LNCaP clone FGC (cell line): Measurements from ENCODE around the gene PRKD2.

ENCODE experiments used
- DNase-seq: peaks from one replicate; pipeline ENCODE4 v3.0.0-alpha.2; 2011; ENCODE audit warnings: low read depth
- H3K4me3 ChIP-seq: 2 replicates; pipeline ENCODE4 v1.5.1; 2011; ENCODE audit warnings: mild to moderate bottlenecking, low read depth, low read length, control low read depth
- TF ChIP-seq, protein P1 (sequence below): IDR thresholded peaks from 2 replicates; pipeline ENCODE4 v1.5.1; 2012; ENCODE audit warnings: mild to moderate bottlenecking; ENCODE audit not compliant: control insufficient read depth, insufficient read depth; ENCODE audit errors: extremely low read depth

Gene PRKD2

DNA sequence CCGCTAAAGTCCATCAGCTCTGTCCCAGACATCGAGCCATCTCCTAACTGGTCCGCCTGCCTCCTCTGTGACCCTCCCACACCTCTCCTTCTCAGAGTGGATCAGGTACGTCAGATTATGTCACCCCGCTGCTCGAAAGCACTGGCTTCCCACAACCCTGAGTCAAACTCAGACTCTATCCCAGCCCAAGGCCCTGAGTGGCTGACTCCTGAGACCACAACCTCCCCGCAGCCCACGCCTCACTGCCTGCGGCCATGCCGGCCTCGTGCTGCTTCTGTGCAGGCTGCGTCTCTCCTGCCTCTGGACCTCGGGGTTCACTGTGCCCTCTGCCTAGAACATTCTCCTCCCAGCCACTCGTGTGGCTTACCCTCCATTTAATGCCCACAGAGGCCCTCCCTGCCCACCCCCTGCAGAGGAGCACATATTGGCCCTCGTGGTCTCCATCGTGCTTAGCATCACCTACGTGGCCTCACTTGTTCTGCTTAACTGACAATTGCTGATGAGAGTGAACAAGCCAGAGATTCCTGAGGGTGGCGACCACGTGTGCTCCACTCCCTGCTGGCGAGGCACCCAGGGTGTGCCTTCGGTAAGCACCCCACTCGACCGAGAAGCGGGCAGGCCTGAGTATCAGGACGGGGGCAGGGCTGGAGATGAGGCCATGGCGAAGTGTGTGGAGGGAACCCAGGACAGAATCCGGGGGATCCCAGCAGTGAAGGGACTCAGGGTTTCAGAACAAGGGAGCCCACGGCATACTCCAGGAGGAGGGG is 15.4 kb upstream of the PRKD2 start:
- H3K4me3 ChIP-seq = no peak overlapping the region
- DNase-seq = no peak
- TF ChIP-seq, protein P1, sequence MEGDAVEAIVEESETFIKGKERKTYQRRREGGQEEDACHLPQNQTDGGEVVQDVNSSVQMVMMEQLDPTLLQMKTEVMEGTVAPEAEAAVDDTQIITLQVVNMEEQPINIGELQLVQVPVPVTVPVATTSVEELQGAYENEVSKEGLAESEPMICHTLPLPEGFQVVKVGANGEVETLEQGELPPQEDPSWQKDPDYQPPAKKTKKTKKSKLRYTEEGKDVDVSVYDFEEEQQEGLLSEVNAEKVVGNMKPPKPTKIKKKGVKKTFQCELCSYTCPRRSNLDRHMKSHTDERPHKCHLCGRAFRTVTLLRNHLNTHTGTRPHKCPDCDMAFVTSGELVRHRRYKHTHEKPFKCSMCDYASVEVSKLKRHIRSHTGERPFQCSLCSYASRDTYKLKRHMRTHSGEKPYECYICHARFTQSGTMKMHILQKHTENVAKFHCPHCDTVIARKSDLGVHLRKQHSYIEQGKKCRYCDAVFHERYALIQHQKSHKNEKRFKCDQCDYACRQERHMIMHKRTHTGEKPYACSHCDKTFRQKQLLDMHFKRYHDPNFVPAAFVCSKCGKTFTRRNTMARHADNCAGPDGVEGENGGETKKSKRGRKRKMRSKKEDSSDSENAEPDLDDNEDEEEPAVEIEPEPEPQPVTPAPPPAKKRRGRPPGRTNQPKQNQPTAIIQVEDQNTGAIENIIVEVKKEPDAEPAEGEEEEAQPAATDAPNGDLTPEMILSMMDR = no peak

DNA sequence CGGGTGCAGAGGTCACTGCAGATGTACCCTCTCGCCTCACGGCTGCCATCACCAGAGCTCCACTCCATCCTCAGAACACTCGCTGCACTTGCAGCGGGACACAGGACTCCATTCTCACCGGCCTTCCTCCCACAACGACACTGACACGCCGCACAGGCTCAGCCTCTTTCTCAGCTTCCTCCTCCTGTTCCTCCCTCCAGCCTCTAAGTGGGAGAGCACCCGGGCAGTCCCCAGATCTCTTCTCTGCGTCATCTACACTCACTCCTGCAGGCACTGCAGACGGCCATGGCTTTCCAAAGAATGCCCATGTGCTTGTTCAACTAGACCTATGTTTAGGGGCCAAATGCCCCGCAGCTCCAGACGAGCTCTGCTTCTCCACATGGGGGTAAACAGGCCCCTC is 14.7 kb upstream of the PRKD2 start:
- TF ChIP-seq, protein P1 = no peak
- no peak for DNase-seq
- H3K4me3 ChIP-seq = no peak overlapping the region

DNA sequence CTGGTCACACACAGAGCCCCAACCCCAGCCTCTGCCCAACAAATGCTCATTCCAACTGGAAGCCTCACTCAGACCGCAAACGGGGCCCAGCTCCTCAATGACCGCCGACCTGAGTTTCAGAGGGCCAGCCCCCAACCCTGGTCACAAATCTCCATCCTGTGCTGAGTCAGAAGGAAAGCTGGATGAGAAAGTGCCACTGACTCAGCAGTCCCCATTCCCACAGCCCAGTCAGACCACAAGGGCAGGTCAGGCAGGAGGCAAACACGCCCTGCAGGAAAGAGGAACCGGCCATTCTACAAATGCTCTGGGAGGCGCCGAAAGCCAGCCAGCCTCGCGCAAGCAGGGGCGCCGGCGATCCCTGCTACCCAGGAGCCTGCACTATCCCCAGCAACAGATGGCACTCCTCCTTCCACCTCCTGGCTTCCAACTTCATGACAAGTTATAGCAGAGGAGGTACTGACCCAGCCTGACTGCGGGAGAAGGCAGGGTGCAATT is 14.1 kb upstream of the PRKD2 start:
- no peak for DNase-seq
- H3K4me3 ChIP-seq = no peak overlapping the region
- TF ChIP-seq, protein P1 = no peak

DNA sequence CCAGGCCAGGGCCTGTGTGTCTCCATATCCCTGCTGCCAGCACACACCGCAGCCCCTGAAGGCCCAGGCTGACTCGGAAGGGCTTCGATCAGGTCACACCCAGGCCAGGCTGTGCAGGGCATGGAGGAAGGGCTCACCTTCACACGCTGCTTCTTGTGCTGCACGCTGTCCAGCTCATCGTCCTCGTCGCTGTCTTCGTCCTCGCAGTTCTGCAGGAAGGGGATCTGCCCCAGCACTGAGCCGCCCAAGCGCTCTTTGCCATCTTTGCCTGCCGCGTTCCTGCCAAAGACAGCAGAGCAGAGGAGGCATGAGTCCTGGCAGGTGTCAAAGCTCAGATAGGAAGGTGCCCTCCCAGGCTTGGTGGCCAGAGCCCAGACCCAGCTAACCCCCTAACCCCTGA is 13.7 kb upstream of the PRKD2 start:
- TF ChIP-seq, protein P1 = no peak
- H3K4me3 ChIP-seq = no peak overlapping the region
- no peak for DNase-seq

DNA sequence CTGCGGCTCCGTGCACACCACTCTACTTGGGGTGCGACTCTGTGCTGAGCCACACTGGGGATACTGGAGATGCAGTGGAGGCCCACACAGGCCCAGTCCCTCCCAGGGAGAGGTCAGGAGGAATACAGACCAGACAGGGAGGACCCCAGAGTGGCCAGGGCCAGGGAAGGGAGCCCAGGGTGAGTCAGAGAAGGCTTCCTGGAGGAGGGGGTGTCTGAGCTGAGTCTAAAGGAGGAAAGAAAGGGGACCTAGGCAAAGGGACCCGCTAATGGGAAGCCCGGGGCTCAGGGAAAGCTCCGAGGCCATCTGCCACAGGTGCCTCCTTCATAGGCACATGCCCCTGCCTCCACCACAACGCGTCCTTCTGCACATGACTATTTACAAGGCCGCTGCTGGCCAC is 13.3 kb upstream of the PRKD2 start:
- H3K4me3 ChIP-seq = no peak overlapping the region
- TF ChIP-seq, protein P1 = no peak
- DNase-seq = no peak

DNA sequence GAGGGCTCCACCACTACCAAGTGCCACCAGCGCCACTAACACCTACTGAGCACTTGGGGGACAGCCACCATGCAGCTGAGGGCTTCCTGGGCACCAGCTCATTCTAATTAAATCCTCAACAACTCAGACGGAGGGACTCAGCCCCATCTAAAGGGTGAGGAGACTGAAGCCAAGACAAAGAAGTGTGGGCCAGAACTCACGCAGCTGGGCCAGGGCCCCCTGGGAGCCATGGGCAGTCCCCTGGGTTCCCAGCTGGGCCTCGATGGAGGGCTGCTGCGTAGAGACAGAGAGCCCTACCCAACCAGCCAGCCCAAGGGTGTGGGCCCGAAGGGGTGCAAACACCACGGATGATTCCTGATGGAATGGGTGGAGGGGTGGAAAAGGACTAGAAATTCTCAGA is 12.8 kb upstream of the PRKD2 start:
- no peak for DNase-seq
- H3K4me3 ChIP-seq = no peak overlapping the region
- TF ChIP-seq, protein P1 = no peak

DNA sequence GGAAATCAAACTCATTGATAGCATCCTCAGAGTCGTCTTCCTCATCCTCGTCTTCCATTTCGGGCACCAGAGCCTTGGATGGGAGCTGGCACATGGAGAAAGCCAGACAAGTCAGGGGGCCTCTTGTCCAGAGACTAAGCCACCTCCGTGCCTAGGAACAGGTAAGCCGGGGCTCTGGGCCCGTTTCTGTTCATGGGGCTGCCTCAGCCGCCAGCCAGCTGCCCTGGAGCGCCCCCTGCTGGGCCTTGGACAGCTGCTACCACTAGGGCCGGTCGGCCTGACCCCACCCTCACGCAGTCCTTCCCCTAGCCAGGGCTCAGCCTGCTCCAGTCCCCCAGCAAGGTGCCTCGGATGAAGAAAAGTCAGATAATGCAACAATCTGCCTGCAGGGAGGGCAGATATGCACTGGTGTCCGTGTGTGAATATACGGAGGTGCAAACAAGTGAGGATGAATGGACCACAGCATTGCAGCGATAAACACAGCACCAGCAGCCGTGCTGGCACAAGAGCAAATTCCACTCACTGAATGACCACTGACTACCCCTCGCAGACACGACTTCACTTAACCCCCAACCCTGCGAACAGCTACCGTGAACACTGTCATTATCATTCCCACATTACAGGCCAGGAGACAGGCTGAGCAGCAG is 11.9 kb upstream of the PRKD2 start:
- DNase-seq = no peak
- TF ChIP-seq, protein P1 = peak; percentile 75
- no peak overlapping the region for H3K4me3 ChIP-seq
